Lower leg skin (tissue), 3 donors: Measurements from ENCODE around the gene FRAS1.

ENCODE experiments used
- POLR2A ChIP-seq, 2 donors: fragments of 450-650 bp; IDR thresholded peaks; one replicate each; pipeline ENCODE4 v1.6.1; 2016 to 2017; ENCODE audit warnings: antibody characterized with exemption in 2 of 2, mild to moderate bottlenecking in 1 of 2, moderate library complexity in 1 of 2
- TF ChIP-seq, protein P1 (sequence below), 3 donors: fragments of 450-650 bp; IDR thresholded peaks; one replicate each; pipeline ENCODE4 v1.5.1; 2016; ENCODE audit warnings: antibody characterized with exemption in 3 of 3, mild to moderate bottlenecking in 3 of 3, moderate library complexity in 2 of 3

DNA sequence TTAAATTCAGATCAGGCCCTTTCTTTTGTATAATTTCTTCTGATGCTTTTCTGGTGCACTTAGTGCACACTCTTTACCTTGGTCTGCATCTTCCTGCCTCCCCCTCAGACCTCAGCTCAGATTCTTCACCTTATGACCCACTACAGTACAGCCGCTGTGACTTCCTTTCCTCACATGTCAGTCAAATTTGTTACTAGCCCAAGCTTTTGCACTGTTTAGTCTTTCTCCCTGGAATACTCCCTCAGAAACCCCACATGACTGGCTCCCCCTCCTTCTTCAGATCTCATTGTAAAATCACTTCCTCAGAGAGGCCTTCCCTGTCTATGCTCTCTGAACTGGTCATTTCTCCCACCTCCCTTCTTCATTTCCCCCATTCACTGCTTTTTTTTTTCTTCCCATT, 132.9 kb downstream of the FRAS1 start:
- TF ChIP-seq, protein P1, sequence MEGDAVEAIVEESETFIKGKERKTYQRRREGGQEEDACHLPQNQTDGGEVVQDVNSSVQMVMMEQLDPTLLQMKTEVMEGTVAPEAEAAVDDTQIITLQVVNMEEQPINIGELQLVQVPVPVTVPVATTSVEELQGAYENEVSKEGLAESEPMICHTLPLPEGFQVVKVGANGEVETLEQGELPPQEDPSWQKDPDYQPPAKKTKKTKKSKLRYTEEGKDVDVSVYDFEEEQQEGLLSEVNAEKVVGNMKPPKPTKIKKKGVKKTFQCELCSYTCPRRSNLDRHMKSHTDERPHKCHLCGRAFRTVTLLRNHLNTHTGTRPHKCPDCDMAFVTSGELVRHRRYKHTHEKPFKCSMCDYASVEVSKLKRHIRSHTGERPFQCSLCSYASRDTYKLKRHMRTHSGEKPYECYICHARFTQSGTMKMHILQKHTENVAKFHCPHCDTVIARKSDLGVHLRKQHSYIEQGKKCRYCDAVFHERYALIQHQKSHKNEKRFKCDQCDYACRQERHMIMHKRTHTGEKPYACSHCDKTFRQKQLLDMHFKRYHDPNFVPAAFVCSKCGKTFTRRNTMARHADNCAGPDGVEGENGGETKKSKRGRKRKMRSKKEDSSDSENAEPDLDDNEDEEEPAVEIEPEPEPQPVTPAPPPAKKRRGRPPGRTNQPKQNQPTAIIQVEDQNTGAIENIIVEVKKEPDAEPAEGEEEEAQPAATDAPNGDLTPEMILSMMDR (IDR thresholded peaks at IDR 0.05) = no peak
- no peak for TF ChIP-seq POLR2A (IDR thresholded peaks at IDR 0.05)
